ENCODE measurements around the gene TRAPPC2L. TPM values are rescaled to one million over a fixed set of nuclear protein-coding genes. Genes with fewer than 3 reads are reported as not detected.

The TRAPPC2L gene
- total and polyA plus RNA-seq, 2 of the 13 experiments (the other 11 are each of a cell fraction or from before 2014, with no cell fraction given) = 96.3 to 107 TPM

GRCh38 chr16:88851616-88852015, 5.3 kb upstream of the TRAPPC2L start (continued):
- TF ChIP-seq PRDM10 (CRISPR knock-in tag; IDR thresholded peaks at IDR 0.05; ENCODE audit: low read depth) = no peak
- no peak for TF ChIP-seq MLX (CRISPR knock-in tag; IDR thresholded peaks at IDR 0.05)
- no peak for TF ChIP-seq ZNF3 (CRISPR knock-in tag; IDR thresholded peaks at IDR 0.05)
- no peak for TF ChIP-seq ZNF225 (CRISPR knock-in tag; IDR thresholded peaks at IDR 0.05)
- no peak for TF ChIP-seq ZNF326 (CRISPR knock-in tag; IDR thresholded peaks at IDR 0.05; ENCODE audit: borderline replicate concordance)

- H2AFZ ChIP-seq (ENCODE audit: low read length) = no peak overlapping the region
- H3K4me2 ChIP-seq (ENCODE audit: low read depth, low read length) = no peak overlapping the region
- peaks cover under 1 to 5% of the 10 kb centered on the region in 2 experiments; a peak in 4 of 5 replicates for H3K36me3 ChIP-seq (replicated peaks in 1 of 2; ENCODE audit: control insufficient read depth in 1 of 2, insufficient read depth in 2 of 2, low read length in 2 of 2)
- no TSS peak for BruUV-seq (replicated peaks)
- H3K4me3 ChIP-seq (replicated peaks in 1 of 3; ENCODE audit: insufficient read depth in 1 of 3, low read depth in 2 of 3, low read length in 3 of 3) = no peak overlapping the region
- H3K79me2 ChIP-seq (ENCODE audit: insufficient read depth, low read length) = peaks cover 12% of the 10 kb centered on the region
- no peaks in the 10 kb centered on the region for H3K9me3 ChIP-seq (ENCODE audit: low read length)
- no peak for FAIRE-seq
- no peak for ATAC-seq
- H3K27me3 ChIP-seq (ENCODE audit: control insufficient read depth in 1 of 2, insufficient read depth in 2 of 2, low read length in 2 of 2) = no peaks in the 10 kb centered on the region; a peak in 1 of 5 replicates
- WGBS (ENCODE audit: low lambda C conversion rate) = 76% methylated on average over 11 of the region's 17 CpGs
- peaks cover 13% of the 10 kb centered on the region for H3K4me1 ChIP-seq (ENCODE audit: insufficient read depth, low read length)
- intact Hi-C loops (cut with micrococcal nuclease; ENCODE audit: unreplicated experiment) = no loop called here
- H4K20me1 ChIP-seq (ENCODE audit: insufficient read depth, low read length) = peaks cover 3% of the 10 kb centered on the region; the same call in 1 of the 2 replicates
- H3K9ac ChIP-seq (ENCODE audit: insufficient read depth, low read depth, low read length) = no peak overlapping the region
- ChIA-PET POLR2A (no interaction called here), CTCF (ENCODE audit: low intra/inter-chr PET ratio, low total read pairs) (no interaction called here)
- DNase-seq (ENCODE audit: low spot score) = no peak
- no peak overlapping the region for H3K27ac ChIP-seq (ENCODE audit: extremely low read length, insufficient read depth, low read length)
- in situ Hi-C loops (cut with HindIII; ENCODE audit: extremely low pct_ligation_motif_present, low pct_unique_long_range_greater_than_20kb) = no loop called here
- TF ChIP-seq HNF4G (IDR thresholded peaks at IDR 0.05; ENCODE audit: borderline replicate concordance, low read depth, low read length) = no peak
- TF ChIP-seq HNF4G (CRISPR knock-in tag; IDR thresholded peaks at IDR 0.05; ENCODE audit: borderline replicate concordance, low read depth) = no peak
- TF ChIP-seq CEBPG (CRISPR knock-in tag; IDR thresholded peaks at IDR 0.05) = no peak
- no peak for TF ChIP-seq ZNF12 (CRISPR knock-in tag; IDR thresholded peaks at IDR 0.05)
- TF ChIP-seq ZNF124 (CRISPR knock-in tag; IDR thresholded peaks at IDR 0.05) = no peak
- TF ChIP-seq ZFP36L2 (CRISPR knock-in tag; IDR thresholded peaks at IDR 0.05) = no peak
- TF ChIP-seq ZNF543 (CRISPR knock-in tag; IDR thresholded peaks at IDR 0.05) = no peak
- TF ChIP-seq ZNF280D (CRISPR knock-in tag; IDR thresholded peaks at IDR 0.05) = no peak
- no peak for TF ChIP-seq TRIM22 (IDR thresholded peaks at IDR 0.05)
- no peak for TF ChIP-seq ZFP1 (CRISPR knock-in tag; IDR thresholded peaks at IDR 0.05)
- TF ChIP-seq NPAS2 (CRISPR knock-in tag; IDR thresholded peaks at IDR 0.05; ENCODE audit: borderline replicate concordance) = no peak
These were observed 3.5 kb upstream of the TRAPPC2L start for GRCh38 chr16:88853325-88853941.

Measured in HepG2 (cell line).